Cardiac muscle cell (in vitro differentiated cells and primary cell): ENCODE results near the gene WNT10A. TPM values are rescaled to one million over a fixed set of nuclear protein-coding genes. Genes with fewer than 3 reads are reported as not detected.

Source experiments
- DNase-seq, 2 donors: peaks; one replicate each; pipeline versions ENCODE4 v3.0.0 to v3.0.0-alpha.2; 2010 to 2017; ENCODE audit warnings: low read depth in 1 of 2, low spot score in 1 of 2
- H3K27ac ChIP-seq: fragments of 200-600 bp; sonication (generic); 2 replicates; pipeline ENCODE4 v1.5.1; 2016
- H3K27me3 ChIP-seq: fragments of 200-600 bp; sonication (generic); 2 replicates; pipeline ENCODE4 v1.6.0; 2016; ENCODE audit warnings: control low read depth
- H3K36me3 ChIP-seq: fragments of 200-600 bp; sonication (generic); 2 replicates; pipeline ENCODE4 v1.5.1; 2016; ENCODE audit warnings: control low read depth
- H3K4me1 ChIP-seq: fragments of 200-600 bp; sonication (generic); 2 replicates; pipeline ENCODE4 v1.8.1; 2017; ENCODE audit warnings: low read depth, mild to moderate bottlenecking, mixed run types
- H3K4me3 ChIP-seq: fragments of 200-600 bp; sonication (generic); 2 replicates; pipeline ENCODE4 v1.5.1; 2016; ENCODE audit warnings: mild to moderate bottlenecking
- H3K9me3 ChIP-seq: fragments of 200-600 bp; sonication (generic); 2 replicates; pipeline ENCODE4 v1.5.1; 2017; ENCODE audit warnings: low read depth, mild to moderate bottlenecking, control low read depth
- polyA plus RNA-seq: library from polyadenylated mRNA; unstranded; fragments of >200 nt; fragmentation: Nextera tagmentation; extraction: Ambion mirVana; gene quantifications from 2 replicates; pipeline ENCODE4 v1.2.1, GENCODE V29; 2016
- total RNA-seq: library from RNA; depleted of rRNA; stranded (reverse); fragments of >200 nt; gene quantifications from 2 replicates; pipeline ENCODE4 v1.2.3, GENCODE V29; 2016
- TF ChIP-seq, protein P1 (sequence below): IDR thresholded peaks from 2 replicates; pipeline ENCODE4 v1.5.1; 2012; ENCODE audit warnings: low read depth, mild to moderate bottlenecking, low read length

Gene WNT10A
- total and polyA plus RNA-seq, 2 experiments from 2014 or later, result not detected

- no peaks in the 10 kb centered on the region for H3K9me3 ChIP-seq
- no peaks in the 10 kb centered on the region for H3K36me3 ChIP-seq
- peaks cover 6% of the 10 kb centered on the region for H3K4me1 ChIP-seq
- H3K27me3 ChIP-seq, result peaks cover 95% of the 10 kb centered on the region
- TF ChIP-seq, protein P1, sequence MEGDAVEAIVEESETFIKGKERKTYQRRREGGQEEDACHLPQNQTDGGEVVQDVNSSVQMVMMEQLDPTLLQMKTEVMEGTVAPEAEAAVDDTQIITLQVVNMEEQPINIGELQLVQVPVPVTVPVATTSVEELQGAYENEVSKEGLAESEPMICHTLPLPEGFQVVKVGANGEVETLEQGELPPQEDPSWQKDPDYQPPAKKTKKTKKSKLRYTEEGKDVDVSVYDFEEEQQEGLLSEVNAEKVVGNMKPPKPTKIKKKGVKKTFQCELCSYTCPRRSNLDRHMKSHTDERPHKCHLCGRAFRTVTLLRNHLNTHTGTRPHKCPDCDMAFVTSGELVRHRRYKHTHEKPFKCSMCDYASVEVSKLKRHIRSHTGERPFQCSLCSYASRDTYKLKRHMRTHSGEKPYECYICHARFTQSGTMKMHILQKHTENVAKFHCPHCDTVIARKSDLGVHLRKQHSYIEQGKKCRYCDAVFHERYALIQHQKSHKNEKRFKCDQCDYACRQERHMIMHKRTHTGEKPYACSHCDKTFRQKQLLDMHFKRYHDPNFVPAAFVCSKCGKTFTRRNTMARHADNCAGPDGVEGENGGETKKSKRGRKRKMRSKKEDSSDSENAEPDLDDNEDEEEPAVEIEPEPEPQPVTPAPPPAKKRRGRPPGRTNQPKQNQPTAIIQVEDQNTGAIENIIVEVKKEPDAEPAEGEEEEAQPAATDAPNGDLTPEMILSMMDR, result no peak
- no peak for DNase-seq
- H3K4me3 ChIP-seq, result no peak overlapping the region
- H3K27ac ChIP-seq, result no peak overlapping the region
Observed at GRCh38 chr2:218855305-218856166, 25.1 kb upstream of the WNT10A start.

DNA sequence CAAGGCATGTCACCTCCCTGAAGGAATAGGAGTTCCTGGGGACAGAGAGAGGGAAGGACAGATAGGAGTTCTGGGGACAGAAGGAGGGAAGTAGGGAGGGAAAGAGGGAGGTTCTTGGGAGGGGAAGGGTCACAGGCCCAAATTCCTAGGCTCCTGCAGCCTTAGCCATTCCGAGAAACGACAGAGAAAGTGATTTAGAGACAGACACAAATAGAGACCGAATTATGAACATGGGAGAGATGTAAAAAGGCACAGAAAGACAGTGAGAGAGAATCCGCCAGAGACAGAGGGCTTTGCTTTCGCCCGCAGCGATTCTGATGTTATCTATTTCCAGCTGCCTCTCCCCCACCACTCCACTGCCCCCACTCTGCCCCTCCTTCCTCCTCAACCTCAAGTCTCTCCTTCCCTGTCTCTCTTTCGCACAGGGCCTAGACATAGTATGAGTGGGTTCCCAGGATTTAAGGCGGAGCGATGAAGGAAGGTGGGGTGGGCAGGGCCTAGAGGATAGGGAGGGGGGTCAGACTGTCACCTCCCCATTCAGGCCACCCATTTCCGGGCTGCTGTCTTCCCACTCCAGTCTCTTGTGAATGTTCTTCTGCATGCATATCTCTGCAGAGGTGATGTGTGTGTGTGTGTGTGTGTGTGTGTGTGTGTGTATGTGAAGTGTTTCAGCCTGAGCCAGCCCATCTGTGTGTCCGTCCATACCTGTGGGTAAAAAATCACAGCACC is 24.3 kb upstream of the WNT10A start:
- no peaks in the 10 kb centered on the region for H3K9me3 ChIP-seq
- H3K4me3 ChIP-seq, result no peak overlapping the region
- H3K27ac ChIP-seq, result no peak overlapping the region
- peaks cover 7% of the 10 kb centered on the region for H3K4me1 ChIP-seq
- TF ChIP-seq, protein P1, result no peak
- peaks cover 96% of the 10 kb centered on the region for H3K27me3 ChIP-seq
- no peak for DNase-seq
- H3K36me3 ChIP-seq, result no peaks in the 10 kb centered on the region

DNA sequence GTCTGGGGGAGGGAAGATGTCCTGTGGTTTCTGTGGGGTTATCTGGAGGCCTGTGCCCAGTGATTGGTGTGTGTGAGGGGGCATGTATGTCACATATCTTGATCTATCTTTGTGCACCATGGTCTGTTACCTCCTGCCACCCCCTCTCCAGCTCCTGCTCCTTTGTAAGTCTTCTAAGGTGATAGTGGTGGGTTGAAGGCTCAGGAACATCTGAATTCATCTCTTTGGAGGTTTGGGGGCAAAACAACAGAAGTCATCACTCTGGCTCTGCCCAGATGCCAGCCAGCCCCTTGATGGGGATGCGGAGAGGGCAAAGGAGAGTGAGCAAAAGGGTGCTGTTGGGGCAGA is 23.8 kb upstream of the WNT10A start:
- H3K4me1 ChIP-seq, result peaks cover 7% of the 10 kb centered on the region
- no peaks in the 10 kb centered on the region for H3K36me3 ChIP-seq
- TF ChIP-seq, protein P1, result no peak
- no peak overlapping the region for H3K27ac ChIP-seq
- H3K4me3 ChIP-seq, result no peak overlapping the region
- no peaks in the 10 kb centered on the region for H3K9me3 ChIP-seq
- peaks cover 97% of the 10 kb centered on the region for H3K27me3 ChIP-seq
- DNase-seq, result no peak

- H3K27ac ChIP-seq, result no peak overlapping the region
- TF ChIP-seq, protein P1, result no peak
- H3K9me3 ChIP-seq, result no peaks in the 10 kb centered on the region
- H3K27me3 ChIP-seq, result peaks cover 98% of the 10 kb centered on the region
- H3K4me3 ChIP-seq, result no peak overlapping the region
- DNase-seq, result peak in 1 of 2 donors; percentile 70
- H3K4me1 ChIP-seq, result peaks cover 7% of the 10 kb centered on the region
- H3K36me3 ChIP-seq, result no peaks in the 10 kb centered on the region
Observed at GRCh38 chr2:218857371-218858137, 23.1 kb upstream of the WNT10A start.

- Histone ChIP-seq H3K9me3 (no peaks in the 10 kb centered on the region), H3K27ac (no peak overlapping the region), H3K4me3 (no peak overlapping the region), H3K4me1 (peaks cover 7% of the 10 kb centered on the region), H3K27me3 (peaks cover 98% of the 10 kb centered on the region), H3K36me3 (no peaks in the 10 kb centered on the region)
- DNase-seq, result no peak
- TF ChIP-seq, protein P1, result no peak
Observed at GRCh38 chr2:218858138-218858445, 22.6 kb upstream of the WNT10A start.
